ENCODE data around the gene MYRIP. TPM values are rescaled to one million over a fixed set of nuclear protein-coding genes. Genes with fewer than 3 reads are reported as not detected.
"Not testable (repeated sequence)": the region's sequence is repeated elsewhere in the genome, so short reads cannot be mapped to it uniquely, and the experiment has no call there.

MYRIP gene
- total RNA-seq, 4 donors from 2014 or later = 3.5 to 31.1 (median 12.1) TPM

GRCh38 chr3:40024526-40024925 lies 215.1 kb downstream of the MYRIP start:
- H3K36me3 ChIP-seq = no peaks in the 10 kb centered on the region
- no peak for DNase-seq
- intact Hi-C loops (cut with DNase I; ENCODE audit: low total_unique reads) = no loop called here
- H3K4me1 ChIP-seq = no peaks in the 10 kb centered on the region
- no peak overlapping the region for H3K27ac ChIP-seq
- no peak for TF ChIP-seq CTCF (IDR thresholded peaks at IDR 0.05)
- no peak overlapping the region for H3K4me3 ChIP-seq
- H3K9me3 ChIP-seq = no peaks in the 10 kb centered on the region
- H3K27me3 ChIP-seq = no peaks in the 10 kb centered on the region

- H3K27ac ChIP-seq; H3K36me3 ChIP-seq; intact Hi-C loops (cut with DNase I; ENCODE audit: low total_unique reads); H3K4me1 ChIP-seq; DNase-seq; H3K9me3 ChIP-seq; H3K4me3 ChIP-seq; H3K27me3 ChIP-seq: not testable (repeated sequence)
These were observed 216.5 kb downstream of the MYRIP start for GRCh38 chr3:40025892-40026291.

- Histone ChIP-seq H3K36me3 (no peaks in the 10 kb centered on the region), H3K27ac (no peak overlapping the region), H3K4me3 (no peak overlapping the region), H3K4me1 (no peaks in the 10 kb centered on the region), H3K9me3 (no peaks in the 10 kb centered on the region), H3K27me3 (no peaks in the 10 kb centered on the region)
- DNase-seq = no peak
- TF ChIP-seq CTCF (IDR thresholded peaks at IDR 0.05) = no peak
- no peak for TF ChIP-seq POLR2A (IDR thresholded peaks at IDR 0.05)
- intact Hi-C loops (cut with DNase I; ENCODE audit: low total_unique reads) = no loop called here
These were observed 225.8 kb downstream of the MYRIP start for GRCh38 chr3:40035177-40035576.

- H3K4me3 ChIP-seq = no peak overlapping the region
- no peaks in the 10 kb centered on the region for H3K36me3 ChIP-seq
- intact Hi-C loops (cut with DNase I; ENCODE audit: low total_unique reads) = no loop called here
- H3K9me3 ChIP-seq = no peaks in the 10 kb centered on the region
- TF ChIP-seq POLR2A (IDR thresholded peaks at IDR 0.05) (no peak), CTCF (IDR thresholded peaks at IDR 0.05) (no peak)
- no peak for DNase-seq
- H3K4me1 ChIP-seq = no peaks in the 10 kb centered on the region
- no peaks in the 10 kb centered on the region for H3K27me3 ChIP-seq
- H3K27ac ChIP-seq = no peak overlapping the region
These were observed 228.2 kb downstream of the MYRIP start for GRCh38 chr3:40037582-40037981.

- H3K9me3 ChIP-seq = no peaks in the 10 kb centered on the region
- intact Hi-C loops (cut with DNase I; ENCODE audit: low total_unique reads) = no loop called here
- no peaks in the 10 kb centered on the region for H3K4me1 ChIP-seq
- DNase-seq = no peak
- H3K36me3 ChIP-seq = no peaks in the 10 kb centered on the region
- no peaks in the 10 kb centered on the region for H3K27me3 ChIP-seq
- H3K4me3 ChIP-seq = no peak overlapping the region
- TF ChIP-seq POLR2A (IDR thresholded peaks at IDR 0.05) = no peak
- H3K27ac ChIP-seq = no peak overlapping the region
These were observed 233.5 kb downstream of the MYRIP start for GRCh38 chr3:40042752-40043443.

- Histone ChIP-seq H3K27ac (no peak overlapping the region), H3K9me3 (no peaks in the 10 kb centered on the region), H3K4me1 (no peaks in the 10 kb centered on the region), H3K27me3 (no peaks in the 10 kb centered on the region), H3K36me3 (no peaks in the 10 kb centered on the region), H3K4me3 (no peak overlapping the region)
- intact Hi-C loops (cut with DNase I; ENCODE audit: low total_unique reads) = no loop called here
- no peak for DNase-seq
- TF ChIP-seq CTCF (IDR thresholded peaks at IDR 0.05) (no peak), POLR2A (IDR thresholded peaks at IDR 0.05) (no peak)
These were observed 234.0 kb downstream of the MYRIP start for GRCh38 chr3:40043444-40043755.

All from uterus (tissue), 4 donors.